Mammary epithelial cell (primary cell): ENCODE measurements around the gene MAP3K12.

Experiments
- EZH2 ChIP-seq: IDR thresholded peaks from 2 replicates; pipeline ENCODE4 v1.6.1; 2012; ENCODE audit warnings: low read length, inconsistent platforms, borderline replicate concordance
- TF ChIP-seq, protein P1 (sequence below), 2 donors: IDR thresholded peaks in 1 of 2; conservative IDR thresholded peaks in 1 of 2; 2 replicates each; pipeline ENCODE4 v1.5.1; 2011 to 2012; ENCODE audit warnings: inconsistent platforms in 2 of 2, low read length in 2 of 2, mild to moderate bottlenecking in 2 of 2, control low read depth in 1 of 2, low read depth in 1 of 2; ENCODE audit not compliant: insufficient read depth in 1 of 2; ENCODE audit errors: extremely low read depth in 1 of 2

DNA sequence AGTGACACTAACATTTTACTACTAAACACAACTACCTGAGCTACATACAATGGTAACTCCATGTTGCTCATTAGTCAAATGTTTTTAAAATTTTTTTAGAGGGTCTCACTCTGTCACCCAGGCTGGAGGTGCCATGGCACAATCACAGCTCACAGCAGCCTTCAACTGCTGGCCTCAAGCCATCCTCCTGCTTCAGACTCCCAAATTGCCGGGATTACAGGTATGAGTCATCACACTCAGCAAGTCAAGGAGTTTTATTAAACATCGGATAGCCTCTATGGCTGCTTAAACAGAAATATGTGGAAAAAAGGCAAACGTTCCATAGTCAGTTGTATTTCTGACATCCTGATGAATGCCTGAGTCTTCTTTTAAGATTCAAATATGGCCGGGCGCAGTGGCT, 19.1 kb upstream of the MAP3K12 start:
- TF ChIP-seq, protein P1, sequence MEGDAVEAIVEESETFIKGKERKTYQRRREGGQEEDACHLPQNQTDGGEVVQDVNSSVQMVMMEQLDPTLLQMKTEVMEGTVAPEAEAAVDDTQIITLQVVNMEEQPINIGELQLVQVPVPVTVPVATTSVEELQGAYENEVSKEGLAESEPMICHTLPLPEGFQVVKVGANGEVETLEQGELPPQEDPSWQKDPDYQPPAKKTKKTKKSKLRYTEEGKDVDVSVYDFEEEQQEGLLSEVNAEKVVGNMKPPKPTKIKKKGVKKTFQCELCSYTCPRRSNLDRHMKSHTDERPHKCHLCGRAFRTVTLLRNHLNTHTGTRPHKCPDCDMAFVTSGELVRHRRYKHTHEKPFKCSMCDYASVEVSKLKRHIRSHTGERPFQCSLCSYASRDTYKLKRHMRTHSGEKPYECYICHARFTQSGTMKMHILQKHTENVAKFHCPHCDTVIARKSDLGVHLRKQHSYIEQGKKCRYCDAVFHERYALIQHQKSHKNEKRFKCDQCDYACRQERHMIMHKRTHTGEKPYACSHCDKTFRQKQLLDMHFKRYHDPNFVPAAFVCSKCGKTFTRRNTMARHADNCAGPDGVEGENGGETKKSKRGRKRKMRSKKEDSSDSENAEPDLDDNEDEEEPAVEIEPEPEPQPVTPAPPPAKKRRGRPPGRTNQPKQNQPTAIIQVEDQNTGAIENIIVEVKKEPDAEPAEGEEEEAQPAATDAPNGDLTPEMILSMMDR (conservative IDR thresholded peaks at IDR 0.05 in 1 of 2, IDR thresholded peaks at IDR 0.05 in 1 of 2; ENCODE audit: extremely low read depth in 1 of 2, insufficient read depth in 1 of 2, low read depth in 1 of 2, low read length in 2 of 2), result no peak
- no peak for TF ChIP-seq EZH2
